Activated CD4-positive, CD25-positive, alpha-beta regulatory T cell (primary cell): ENCODE data around the gene LOXL1.
A peak's percentile ranks its signal among the peaks of the same experiment; 100 is the strongest.

Experiments used
- DNase-seq, 4 experiments: peaks; one replicate each; lab custom pipeline; 2025; lab: John Stamatoyannopoulos, UW

The LOXL1 gene

DNA sequence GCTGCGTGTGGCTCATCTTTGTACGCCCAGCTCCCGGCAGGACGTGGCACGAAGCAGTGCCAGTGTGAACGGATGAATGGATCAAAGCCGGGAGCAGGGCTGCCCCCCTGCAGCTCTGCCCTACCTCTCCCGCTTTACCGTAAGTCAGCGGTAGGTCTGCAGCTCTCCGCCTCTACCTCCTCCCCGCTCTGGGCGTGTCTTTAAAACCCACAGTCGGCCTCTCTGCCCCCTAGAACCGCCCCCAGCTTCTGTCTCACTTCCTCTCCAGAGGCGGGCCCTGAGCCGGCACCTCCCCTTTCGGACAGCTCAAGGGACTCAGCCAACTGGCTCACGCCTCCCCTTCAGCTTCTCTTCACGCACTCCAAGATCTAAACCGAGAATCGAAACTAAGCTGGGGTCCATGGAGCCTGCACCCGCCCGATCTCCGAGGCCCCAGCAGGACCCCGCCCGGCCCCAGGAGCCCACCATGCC, 68.2 kb downstream of the LOXL1 start, which contains the start of gene PML:
TSS of gene PML (plus strand) at position 304 of the 471 bp plus-strand sequence. CDS start at position 401, 97 bp downstream.
- DNase-seq = peak; percentile 84 to 85 (median 84)

DNA sequence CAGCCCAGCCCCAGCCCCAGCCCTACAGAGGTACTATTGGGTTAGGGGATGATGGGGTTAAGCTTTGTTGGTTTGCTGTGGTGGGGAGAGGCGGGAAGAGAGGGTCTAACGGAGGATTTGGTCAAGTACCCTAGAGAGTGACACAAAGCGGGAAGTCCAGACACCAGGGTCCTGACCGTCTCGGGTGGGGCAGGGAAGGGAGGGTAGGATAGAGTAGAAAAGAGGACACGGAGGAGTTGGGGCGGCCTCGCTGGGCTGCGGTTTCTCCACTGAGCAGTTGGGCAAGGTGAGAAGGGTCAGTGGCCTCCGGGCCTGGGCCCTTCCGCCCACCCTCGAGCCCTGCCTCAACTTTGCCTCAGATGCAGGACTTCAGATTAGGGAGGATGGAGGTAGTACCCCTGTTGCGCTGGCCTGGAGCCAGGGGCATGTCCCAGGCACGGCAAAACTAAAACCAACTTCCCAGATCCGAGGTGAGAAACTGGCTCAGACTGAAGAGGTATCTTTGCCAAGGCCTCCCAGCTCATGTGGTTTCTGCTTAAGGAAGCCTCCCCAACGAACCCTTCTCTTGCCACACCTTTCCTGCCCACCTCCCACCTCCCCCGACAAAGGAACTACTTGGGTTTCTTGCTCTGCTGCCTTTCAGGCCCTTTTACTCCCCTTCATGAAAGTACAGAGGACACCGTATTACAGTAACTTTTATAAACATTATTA, 68.8 kb downstream of the LOXL1 start:
- no peak for DNase-seq

DNA sequence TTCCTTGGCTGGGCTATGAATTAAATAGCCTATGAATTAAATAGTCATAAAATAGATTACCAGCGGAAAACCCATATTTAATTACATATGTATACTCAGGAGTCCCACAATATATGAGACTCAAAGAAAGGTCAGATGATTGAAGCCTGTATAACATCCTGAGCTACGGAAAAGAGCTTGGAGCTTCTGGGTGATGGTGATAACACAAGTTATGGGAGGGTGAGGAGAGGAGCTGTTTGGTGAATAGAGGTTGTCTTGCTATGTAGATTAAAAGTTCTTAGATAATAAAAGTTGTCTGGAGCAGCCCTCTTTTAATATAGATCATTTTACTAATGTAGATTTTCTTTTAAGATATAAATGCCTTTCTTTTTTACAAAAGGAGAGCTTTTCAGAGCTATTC, 70.0 kb downstream of the LOXL1 start:
- DNase-seq = no peak

DNA sequence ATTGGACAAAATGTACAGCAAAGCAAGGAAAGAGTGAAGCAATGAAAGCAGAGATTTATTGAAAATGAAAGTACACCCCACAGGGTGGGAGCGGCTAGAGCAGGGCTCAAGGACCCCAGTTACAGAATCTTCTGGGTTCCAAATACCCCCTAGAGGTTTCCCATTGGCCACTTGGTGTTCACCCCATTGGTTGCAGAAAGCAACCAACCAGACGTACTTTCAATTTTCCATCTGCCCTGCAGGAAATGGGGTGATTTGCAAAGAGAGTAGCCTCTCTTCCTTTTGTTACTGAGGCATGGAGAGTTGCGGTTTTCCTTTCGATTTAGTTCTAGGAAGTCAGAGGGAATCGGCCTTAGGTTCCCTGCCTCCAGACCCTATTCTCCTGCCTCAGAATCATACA, 70.7 kb downstream of the LOXL1 start:
- DNase-seq = no peak

DNA sequence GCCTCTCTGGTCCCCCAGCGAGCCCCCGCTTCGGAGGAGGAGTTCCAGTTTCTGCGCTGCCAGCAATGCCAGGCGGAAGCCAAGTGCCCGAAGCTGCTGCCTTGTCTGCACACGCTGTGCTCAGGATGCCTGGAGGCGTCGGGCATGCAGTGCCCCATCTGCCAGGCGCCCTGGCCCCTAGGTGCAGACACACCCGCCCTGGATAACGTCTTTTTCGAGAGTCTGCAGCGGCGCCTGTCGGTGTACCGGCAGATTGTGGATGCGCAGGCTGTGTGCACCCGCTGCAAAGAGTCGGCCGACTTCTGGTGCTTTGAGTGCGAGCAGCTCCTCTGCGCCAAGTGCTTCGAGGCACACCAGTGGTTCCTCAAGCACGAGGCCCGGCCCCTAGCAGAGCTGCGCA, 71.7 kb downstream of the LOXL1 start:
- no peak for DNase-seq
